Measurements from ENCODE around the gene FPR1. TPM values are rescaled to one million over a fixed set of nuclear protein-coding genes. Genes with fewer than 3 reads are reported as not detected.

The FPR1 gene
- total and polyA plus RNA-seq, 7 donors, result 0.45 to 6.7 (median 2.1) TPM

- H3K27ac ChIP-seq, result peak overlapping the region; percentile 91
- WGBS, 3 donors, result 1 to 2% (median 1%) methylated on average over 65 to 74 of the region's 74 CpGs
- H3K36me3 ChIP-seq (ENCODE audit: insufficient read depth in 1 of 2, low read depth in 1 of 2), result peaks cover 0 to 21% of the 10 kb centered on the region in 2 donors
- DNase-seq, result peak; percentile 97 to 98
- peak; percentile 38 for TF ChIP-seq CTCF (IDR thresholded peaks at IDR 0.05)
- ATAC-seq, result peak; percentile 96 to 97 (median 97)
- no peaks in the 10 kb centered on the region for H3K9me3 ChIP-seq
- H3K27me3 ChIP-seq (ENCODE audit: insufficient read depth in 3 of 3, low read length in 2 of 3), result no peaks in the 10 kb centered on the region
- H3K4me3 ChIP-seq, result peak overlapping the region; percentile 84
- H3K4me1 ChIP-seq, result peaks cover 6% of the 10 kb centered on the region
- intact Hi-C loops (cut with DNase I), result no loop called here
Observed at GRCh38 chr19:51703575-51704515, 47.8 kb downstream of the FPR1 start.

- no peak for TF ChIP-seq CTCF (IDR thresholded peaks at IDR 0.05)
- peak overlapping the region; percentile 91 for H3K27ac ChIP-seq
- peaks cover 0 to 29% of the 10 kb centered on the region in 2 donors for H3K36me3 ChIP-seq (ENCODE audit: insufficient read depth in 1 of 2, low read depth in 1 of 2)
- ATAC-seq (no peak), DNase-seq (peak in 1 of 2 donors; percentile 35)
- intact Hi-C loops (cut with DNase I), result no loop called here
- 35 to 44% (median 40%) methylated on average over 46 of the region's 46 CpGs for WGBS, 3 donors
- H3K4me3 ChIP-seq, result peak overlapping the region; percentile 84
- no peaks in the 10 kb centered on the region for H3K27me3 ChIP-seq (ENCODE audit: insufficient read depth in 3 of 3, low read length in 2 of 3)
- no peaks in the 10 kb centered on the region for H3K9me3 ChIP-seq
- peaks cover 6% of the 10 kb centered on the region for H3K4me1 ChIP-seq
Observed at GRCh38 chr19:51702825-51703574, 48.7 kb downstream of the FPR1 start.

- Histone ChIP-seq H3K4me1 (peaks cover 6% of the 10 kb centered on the region), H3K36me3 (ENCODE audit: insufficient read depth in 1 of 2, low read depth in 1 of 2) (peaks cover 0 to 34% of the 10 kb centered on the region in 2 donors), H3K27me3 (ENCODE audit: insufficient read depth in 3 of 3, low read length in 2 of 3) (no peaks in the 10 kb centered on the region), H3K4me3 (no peak overlapping the region), H3K9me3 (no peaks in the 10 kb centered on the region), H3K27ac (no peak overlapping the region)
- intact Hi-C loops (cut with DNase I), result no loop called here
- 36 to 37% (median 37%) methylated on average over 27 of the region's 27 CpGs for WGBS, 3 donors
- peak in 3 of 4 donors; percentile 15 to 49 (median 26) for ATAC-seq
- DNase-seq, result peak; percentile 81 to 86
- TF ChIP-seq CTCF (IDR thresholded peaks at IDR 0.05), result no peak
Observed at GRCh38 chr19:51702103-51702824, 49.4 kb downstream of the FPR1 start.

- H3K27me3 ChIP-seq (ENCODE audit: insufficient read depth in 3 of 3, low read length in 2 of 3), result no peaks in the 10 kb centered on the region
- H3K4me1 ChIP-seq, result peaks cover 6% of the 10 kb centered on the region
- TF ChIP-seq CTCF (IDR thresholded peaks at IDR 0.05), result no peak
- H3K27ac ChIP-seq, result no peak overlapping the region
- intact Hi-C loops (cut with DNase I), result no loop called here
- DNase-seq, result no peak
- ATAC-seq, result no peak
- H3K4me3 ChIP-seq, result no peak overlapping the region
- no peaks in the 10 kb centered on the region for H3K9me3 ChIP-seq
- WGBS, 3 donors, result 65 to 79% (median 73%) methylated on average over 12 of the region's 12 CpGs
- H3K36me3 ChIP-seq (ENCODE audit: insufficient read depth in 1 of 2, low read depth in 1 of 2), result peaks cover 0 to 34% of the 10 kb centered on the region in 2 donors
Observed at GRCh38 chr19:51701468-51702100, 50.1 kb downstream of the FPR1 start.
